ENCODE measurements around the gene VRK1.

The VRK1 gene

DNA sequence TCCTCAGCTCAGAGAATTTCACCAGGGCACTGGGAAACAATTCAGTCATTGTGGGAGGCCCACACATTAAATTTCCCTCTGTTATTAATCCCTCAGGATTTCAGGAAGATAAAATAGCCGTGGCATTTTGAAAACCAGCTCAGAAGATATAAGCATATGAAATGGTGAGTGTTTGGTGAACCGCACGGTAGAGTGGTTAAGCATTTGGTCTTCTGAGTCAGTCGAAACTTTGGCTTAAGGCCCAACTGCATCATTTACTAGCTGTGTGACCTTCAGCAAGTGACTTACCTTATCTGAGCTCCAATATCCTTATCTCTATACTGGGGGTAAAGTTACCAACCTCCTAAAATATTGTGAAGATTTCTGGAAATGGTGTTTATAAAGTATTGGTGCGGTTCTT is 5.2 kb upstream of the VRK1 start:
- no peak for DNase-seq

DNA sequence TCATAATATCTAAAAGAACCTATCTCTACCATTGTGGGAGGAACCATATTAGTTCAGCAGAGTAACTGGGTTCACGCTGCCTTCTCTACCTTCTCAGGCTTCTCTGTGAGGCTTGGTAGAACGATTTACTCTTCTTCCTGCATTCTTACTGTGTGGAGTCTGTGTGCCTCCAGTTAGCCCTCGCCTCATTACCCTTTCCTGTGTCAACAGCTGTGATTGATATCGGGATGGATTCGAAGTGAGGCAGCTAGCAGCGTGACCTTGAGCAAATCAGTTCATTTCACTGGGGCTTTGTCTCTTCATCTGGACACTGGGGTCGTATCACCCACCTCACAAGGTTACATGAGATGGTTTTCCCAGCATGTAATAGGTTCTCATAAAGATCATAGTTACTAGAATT is 4.6 kb upstream of the VRK1 start:
- DNase-seq = no peak

DNA sequence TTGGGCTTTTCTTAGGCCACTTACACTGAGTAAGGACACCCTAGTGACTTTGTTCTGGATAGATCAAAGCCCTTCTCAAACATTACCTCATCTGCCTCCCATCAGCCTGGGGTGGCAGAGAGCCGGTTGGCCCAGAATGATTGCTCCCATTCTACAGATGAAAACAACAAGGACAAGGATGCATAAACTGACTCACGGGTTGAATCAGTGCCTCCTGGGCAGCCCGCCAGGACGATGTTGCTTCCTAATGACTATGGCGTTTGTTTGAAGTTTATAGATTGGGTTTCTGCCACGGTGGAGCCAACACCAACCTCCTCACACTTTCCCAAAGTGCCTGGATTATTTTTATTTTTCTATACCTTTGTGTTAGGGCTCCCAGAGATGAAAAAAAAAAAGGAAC is 3.6 kb upstream of the VRK1 start:
- no peak for DNase-seq

DNA sequence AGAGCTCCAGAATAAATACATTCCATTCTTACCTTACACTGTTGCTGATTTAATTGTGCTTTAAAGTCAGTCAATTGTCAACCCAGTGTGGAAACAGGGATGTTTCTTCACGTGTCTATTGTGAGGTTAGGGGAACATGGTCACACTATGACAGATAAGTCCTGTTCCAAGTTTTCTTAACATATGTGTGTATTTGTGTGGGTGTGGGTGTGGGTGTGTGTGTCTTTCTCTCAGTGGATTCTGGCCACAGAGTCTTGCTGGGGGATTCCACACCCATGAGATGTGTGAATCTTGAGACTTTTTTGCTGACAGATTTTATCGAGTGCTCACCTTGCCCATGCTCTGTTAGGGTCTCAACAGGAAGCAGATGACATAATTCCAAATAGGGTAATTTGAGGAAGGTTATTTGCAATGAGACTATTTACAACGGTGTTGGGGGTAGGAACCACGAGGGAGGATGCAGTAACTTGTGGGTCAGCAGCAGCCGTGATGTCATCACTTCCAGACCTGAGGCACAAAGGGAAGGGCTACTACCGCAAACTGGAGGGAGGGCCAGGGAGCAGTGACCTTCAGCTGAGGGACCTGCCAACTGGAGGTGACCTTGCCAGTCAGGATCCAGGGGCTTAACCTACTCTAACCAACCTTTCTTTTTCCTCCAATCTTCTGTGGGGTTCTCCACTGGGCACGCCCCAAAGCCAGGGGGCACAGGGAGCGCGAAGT is 1.9 kb upstream of the VRK1 start:
- no peak for DNase-seq

DNA sequence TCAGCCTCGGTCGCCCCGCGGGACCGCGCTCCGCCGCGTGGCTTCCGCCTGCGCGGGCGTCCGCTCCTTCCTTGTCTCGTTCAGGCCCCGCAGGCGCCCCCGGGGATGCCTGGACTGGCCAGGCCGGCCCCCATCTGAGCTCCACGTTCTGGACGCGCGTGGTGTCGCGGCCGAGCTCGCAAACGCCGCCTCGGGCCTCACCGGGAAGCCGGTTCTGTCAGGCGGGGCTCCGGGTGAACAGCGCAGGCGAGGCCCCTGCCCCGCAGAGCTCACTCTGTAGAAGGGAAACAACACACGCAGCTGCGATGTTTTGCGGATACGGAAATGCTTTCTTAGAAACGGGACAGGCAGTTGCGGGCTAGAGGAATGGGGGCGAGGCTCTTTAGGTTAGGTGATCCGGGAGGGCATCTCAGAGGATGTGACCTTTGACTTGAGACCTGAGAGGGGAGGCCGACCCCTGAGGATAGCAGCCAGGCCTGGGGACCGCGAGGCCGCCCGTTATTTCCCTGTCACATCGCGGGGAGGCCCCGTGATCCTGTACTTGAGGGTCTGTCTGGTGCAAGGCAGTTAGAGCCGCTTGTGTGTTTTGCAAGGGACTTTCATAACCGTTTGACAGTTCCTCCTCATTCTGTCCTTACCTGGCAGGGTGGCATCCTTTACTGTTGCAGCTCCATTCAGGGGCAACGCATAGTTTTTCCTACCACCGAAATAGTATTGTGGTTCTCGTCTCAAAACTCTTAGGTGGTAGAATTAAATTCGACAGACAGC is 584 bp downstream of the VRK1 start:
- DNase-seq = peak; percentile 54

DNA sequence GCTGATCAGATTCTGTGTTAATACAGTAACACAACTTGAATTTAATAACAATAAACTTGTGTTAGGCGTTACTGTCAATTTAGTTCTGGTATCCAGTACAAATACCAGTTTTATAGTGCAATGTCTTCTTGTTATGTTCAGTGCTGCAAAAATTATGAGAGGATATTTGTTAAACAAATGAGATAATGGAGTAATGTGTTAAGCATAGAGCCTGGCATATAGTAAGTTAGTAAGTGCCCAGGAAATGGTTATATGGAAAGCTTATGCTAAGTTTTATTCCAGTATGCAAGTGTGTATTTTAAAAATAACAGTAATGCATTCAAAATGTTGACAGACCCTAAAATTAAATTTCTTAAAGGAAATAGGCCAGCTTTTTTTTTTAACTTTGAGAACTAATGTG is 1.8 kb downstream of the VRK1 start:
- no peak for DNase-seq

DNA sequence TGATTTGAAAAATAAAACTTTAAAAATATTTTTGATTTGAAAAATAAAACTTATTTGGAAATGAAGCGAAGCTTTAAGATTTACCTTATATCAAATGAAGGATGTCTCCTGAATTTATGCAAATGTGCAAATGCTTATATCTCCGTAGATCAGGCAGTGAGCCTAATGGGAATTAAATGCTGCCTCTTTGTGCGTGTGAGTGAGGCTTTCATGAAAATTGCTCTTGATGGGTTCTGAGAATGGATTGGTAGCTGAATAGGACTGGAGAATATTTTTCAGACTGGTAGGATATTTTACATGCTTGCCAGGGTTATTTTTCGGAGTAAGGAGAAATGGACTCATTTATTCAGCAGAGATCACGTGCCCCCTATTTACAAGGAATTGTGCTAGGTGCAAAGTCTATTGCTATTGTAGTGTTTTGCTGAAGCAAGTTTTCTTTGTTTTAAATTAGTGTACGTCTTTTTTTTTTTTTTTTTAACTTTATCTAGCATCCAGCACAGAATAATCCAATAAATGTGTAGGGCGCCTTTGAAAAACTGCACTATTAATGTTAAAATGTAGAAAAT is 2.4 kb downstream of the VRK1 start:
- no peak for DNase-seq

DNA sequence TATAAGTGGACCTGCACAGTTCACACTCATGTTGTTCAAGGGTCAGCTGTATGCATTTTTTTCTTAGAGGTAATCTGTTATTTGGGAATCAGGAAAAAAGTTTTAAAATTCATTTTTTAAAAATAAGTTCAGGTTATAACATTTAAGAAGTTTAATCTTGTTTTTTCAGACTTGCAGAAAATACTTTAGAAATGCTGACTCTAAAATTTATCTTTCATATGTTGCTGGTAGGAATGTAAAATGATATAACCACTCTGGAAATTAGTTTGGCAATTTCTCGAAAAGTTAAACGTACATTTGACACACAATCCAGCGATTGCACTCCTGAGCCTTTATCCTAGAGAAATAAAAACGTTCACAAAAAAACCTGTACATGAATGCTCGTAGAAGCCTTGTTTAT is 4.7 kb downstream of the VRK1 start:
- DNase-seq = no peak

DNA sequence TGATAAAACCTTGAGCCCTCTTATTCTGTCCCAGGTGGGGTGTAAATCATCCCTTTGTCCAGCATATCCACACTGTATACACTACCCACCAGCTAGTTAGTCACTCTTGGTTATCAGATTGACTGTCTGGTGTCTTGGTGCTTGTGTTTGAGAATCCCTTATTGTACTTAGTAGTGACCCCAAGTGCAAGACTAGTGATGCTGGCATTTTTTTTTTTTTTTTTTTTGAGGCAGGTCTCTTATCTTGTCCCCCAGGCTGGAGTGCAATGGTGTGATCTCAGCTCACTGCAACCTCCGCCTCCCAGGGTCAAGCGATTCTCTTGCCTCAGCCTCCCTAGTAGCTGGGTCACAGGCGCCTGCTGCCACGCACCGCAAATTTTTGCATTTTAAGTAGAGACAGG is 5.8 kb downstream of the VRK1 start:
- DNase-seq = no peak

DNA sequence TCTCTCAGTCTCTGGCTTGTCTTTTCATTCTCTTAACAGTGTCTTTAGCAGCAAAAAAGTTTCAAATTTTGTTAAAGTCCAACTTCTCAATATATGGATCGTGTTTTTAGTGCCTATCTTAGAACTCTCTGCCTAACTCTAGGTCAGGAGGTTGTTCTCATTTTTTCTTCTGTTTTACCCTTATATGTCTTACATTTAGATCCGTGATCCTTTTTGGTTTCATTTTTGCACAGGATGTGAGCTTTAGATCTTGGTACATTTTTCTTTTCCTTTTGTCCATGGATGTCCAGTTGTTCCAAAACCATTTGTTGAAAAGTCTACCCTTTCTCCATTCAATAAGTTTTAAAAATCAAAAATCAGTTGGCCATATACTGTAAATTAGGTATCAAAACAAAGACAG is 6.8 kb downstream of the VRK1 start:
- DNase-seq = no peak

DNA sequence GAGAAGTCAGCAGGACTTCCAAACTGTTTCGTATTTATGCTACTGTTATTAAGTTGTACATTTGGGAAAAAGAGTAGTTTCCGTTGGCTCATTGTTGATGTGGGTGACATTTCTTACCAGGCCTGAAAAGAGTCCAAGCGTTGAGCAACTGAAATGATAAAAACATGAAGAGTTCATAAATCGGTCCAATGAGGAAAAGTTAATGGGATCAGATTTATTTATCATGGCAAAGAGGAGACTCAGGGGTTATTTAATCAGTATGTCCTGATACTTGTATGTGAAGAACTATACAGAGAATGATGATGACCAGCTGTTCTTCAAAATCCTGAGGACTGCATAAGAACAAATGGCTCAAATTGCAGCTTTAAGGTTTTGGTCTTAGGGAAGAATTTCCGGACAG is 7.7 kb downstream of the VRK1 start:
- DNase-seq = no peak

DNA sequence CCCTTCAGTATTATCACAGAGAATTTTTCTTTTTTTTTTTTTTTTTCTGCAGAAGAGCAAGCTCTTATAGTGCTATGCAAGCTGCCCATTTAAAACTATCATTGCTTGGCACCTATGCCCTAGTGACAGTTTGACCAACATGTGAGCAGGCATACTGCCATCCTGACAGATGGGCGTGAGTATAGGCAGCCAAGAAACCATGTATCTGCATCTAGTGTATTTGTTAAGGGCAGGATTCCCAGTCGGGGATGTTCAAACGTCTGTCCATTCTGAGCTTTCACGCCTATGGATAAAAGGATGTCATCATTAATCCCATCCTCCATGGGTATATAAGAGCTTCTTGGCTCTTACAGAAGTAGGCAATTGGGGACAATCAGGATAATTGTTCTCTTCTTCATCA is 8.8 kb downstream of the VRK1 start:
- DNase-seq = no peak

DNA sequence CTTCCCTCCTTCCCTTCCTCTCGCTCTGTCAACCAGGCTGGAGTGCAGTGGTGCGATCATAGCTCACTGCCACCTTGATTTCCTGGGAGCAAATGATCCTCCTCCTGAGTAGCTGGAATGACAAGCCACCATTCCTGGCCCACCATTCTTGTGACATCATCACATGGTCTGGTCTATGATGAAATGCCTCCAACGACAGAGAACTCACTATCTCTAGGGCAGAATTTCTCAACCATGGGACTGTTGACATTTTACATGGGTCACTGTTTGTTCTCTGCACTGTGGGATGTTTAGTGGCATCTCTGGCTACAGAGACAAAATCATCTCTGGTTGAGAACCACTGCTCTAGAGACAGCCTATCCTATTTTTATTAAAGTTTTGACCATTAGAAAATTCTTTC is 9.7 kb downstream of the VRK1 start:
- DNase-seq = no peak

DNA sequence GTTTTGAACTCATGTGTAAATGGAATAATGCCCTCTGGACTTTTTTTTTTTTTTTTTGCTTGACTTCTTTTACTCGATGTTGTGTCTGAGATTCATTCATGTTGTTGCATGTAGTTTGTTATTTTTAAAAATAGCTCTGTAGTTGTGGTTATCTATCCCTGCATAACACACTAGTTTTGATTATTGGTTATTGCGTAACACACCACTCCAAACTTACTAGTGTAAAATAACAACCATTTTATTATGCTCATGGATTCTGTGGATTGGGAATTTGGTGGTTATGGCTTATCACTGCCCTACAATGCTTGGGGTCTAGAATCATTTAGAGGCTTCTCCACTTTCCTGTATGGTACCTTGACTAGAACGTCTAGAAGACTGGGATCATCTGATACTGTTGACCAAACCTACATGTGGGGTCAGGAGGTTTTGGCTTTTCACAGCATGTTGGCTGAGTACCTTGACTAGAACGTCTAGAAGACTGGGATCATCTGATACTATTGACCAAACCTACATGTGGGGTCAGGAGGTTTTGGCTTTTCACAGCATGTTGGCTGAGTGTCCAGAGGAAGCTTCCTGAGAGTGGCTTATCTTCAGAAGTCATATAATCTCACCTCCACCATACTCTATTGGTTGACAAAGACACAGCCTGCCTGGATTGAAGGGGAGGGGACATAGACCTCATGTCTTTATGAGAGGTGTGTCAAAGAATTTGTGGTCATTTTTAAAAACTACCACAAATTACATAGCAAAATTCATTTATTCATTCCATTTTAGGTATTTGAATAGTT is 11.6 kb downstream of the VRK1 start:
- no peak for DNase-seq

DNA sequence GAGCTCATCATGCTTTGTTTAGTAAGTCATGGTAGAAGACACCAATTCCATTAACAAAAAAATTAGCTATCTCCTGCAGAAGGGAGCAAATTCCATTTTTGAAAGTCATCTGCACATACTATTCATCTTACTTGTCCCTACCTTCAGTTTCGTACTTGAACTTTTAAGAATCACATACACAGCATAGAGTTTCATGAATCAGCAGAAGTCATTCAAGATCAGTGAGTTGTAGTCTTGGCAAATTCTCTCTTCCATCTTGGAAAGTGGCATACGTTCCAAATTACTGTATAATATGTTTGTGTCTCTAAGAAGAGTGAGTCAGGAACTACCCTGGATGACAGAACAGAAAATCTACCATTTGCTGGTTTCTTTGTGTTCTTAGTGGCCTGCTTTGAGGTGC is 14.1 kb downstream of the VRK1 start:
- no peak for DNase-seq

DNA sequence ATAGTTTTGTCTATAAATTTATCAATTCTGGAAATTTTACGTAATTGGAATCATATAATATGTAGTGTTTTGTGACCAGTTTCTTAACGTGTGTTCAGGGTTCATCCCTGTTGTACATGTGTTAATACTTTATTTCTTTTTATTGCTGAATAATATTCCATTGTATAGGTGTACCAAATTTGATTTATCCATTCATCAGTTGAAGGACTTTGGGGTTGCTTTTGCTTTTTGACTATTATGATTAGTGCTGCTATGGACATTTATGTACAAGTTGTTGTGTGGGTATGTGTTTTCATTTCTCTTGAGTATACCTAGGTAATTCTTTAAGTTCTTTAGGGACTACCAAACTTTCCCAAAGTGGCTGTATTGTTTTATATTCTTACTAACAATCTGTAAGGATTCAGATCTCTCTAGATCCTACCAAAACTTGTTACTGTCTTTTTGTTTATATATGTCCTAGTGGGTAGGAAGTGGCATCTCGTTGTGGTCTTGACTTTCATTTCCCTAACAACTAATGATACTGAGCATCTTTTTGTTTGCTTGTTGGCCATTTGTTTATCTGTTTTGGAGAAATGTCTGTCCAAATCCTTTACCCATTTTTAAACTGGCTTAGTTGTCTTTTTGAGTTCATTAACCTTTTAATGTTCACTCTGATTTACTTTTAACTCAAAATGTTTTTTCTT is 14.9 kb downstream of the VRK1 start:
- DNase-seq = no peak

DNA sequence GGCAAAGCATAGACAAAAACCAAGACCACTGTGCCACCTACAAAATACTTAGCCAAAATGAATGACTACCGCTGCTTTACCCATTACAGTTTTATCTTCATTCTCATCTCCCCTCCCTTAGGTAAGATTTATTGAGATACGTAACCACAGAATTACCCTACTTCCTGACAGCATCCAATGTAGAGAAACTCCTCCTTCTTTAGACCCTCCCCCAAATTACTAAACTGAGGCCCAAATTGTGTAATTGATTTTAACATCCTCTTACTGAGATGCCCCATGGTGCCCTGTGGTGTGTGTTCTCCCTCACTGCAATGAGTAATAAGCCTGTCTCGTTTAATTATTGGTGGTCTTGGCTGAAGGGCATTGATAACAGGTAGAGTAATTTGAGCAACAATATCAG is 19.1 kb downstream of the VRK1 start:
- no peak for DNase-seq

DNA sequence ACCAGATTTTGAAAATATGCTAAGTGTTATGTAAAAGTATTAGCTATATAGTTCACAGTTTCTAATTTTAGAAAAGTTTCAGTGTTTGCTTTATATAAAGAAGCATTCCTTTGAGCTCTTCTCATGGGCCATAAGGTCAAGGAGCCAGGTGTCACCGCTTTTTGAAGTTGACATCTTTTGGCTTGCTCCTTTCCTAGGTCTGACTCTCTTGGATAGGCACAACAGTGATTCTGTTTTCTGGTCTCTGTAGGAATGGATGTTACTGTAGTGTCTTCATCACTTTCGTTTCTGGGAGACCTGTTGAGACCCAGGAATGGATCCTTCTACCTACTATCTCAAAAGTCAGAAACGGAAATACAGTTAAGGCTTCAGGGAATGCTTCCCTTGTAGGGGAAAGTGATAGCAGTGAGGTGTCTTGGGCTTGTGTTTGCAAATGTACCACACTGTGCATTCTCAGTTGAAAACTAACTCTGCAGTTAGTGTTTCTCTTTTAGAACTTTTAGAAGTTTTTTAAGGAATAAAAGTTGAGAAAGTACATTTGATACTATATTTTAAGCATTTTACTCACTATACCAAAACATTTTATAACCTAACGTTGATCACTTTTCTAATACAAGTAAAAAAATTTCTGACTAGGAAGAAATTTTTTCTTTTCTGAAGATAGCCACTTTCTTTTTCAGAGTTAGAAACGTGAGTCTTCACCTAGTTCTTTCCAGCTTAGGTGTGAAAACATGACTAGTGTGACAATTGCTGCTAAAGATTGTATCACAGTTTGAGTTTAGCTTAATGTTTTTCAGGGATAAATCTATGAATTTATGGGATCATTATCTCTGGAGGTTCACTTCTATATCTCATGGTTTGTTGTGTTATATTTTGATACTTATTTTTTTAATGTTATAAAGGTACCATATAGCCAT is 20.8 kb downstream of the VRK1 start:
- no peak for DNase-seq

DNA sequence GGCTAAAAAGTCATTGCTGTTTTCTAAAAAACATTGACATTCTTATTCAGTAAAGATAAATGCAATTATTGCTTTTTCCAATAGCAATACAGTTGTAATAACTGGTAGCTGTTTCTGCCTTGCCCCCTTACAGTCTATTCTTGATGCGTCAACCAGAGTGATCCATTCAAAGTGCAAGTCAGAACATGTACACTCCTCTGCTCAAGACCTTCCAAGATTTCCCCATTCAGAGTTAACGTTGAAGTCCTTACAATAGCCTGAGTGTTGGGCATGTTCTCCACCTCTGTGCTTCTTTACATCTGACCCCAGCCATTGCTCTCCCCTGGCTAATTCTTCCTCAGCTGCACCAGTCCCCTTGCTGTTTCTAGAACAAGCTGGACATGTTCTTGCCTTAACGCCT is 24.3 kb downstream of the VRK1 start:
- no peak for DNase-seq

DNA sequence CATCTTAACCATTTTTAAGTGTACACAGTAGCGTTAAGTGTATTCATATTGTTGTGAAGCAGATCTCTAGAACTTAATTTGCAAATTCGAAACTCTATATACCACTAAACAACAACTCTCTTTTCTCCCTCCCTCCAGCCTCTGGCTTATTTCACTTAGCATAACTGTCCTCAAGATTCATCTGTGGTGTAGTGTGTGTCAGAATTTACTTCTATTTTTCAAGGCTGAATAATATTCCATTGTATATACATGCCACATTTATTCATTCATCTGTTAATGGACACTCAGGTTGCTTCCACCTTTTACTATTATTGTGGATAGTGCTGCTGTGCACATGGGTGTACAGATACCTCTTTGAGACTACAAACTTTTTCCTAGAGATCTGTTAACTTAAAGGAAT is 26.5 kb downstream of the VRK1 start:
- no peak for DNase-seq

DNA sequence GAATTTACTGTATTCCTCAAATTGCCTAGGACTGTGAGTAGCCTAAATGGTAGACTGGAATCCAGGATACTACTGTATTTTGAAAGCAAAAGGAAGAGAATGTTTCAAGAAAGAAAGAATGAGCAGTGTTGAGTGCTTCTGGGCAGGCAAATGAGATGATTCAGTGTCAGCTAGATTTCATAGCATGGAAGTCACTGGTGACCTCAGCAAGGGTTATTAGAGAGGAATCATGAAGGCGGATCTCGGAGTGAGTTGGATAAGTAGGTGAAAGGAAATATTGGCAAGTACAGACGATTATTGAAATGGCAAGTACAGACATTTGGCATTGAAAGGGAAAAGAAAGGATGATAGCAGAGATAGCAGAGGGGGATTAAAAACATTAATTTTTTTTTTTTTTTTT is 27.1 kb downstream of the VRK1 start:
- DNase-seq = no peak

DNA sequence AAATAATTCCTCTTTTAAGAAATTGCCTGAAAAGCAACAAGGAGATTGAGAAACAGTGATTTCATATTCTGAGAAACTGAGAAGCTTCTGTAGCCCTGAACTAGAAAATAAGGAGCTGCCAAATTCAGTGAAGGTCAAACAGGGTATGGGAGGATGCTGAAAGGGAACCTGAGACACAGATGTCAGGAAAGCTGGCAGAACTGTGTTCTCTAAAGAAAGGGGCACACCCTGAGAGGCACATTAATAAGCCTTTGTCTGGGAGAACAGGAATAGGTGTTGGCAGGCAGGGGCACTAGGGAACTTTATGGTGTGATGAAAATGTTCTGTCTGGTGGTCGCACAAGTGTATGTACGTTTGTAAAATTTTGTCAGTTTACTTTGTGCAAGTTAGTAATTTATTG is 29.6 kb downstream of the VRK1 start:
- no peak for DNase-seq
